Colonic mucosa (tissue), 4 donors: ENCODE measurements around the gene THSD4. TPM values are rescaled to one million over a fixed set of nuclear protein-coding genes. Genes with fewer than 3 reads are reported as not detected.

Experiments used
- DNase-seq: peaks from one replicate; pipeline ENCODE4 v3.0.0-alpha.2; 2020
- H3K27ac ChIP-seq: fragments of 200-600 bp; one replicate; pipeline ENCODE4 v1.8.0; 2021
- H3K27me3 ChIP-seq: fragments of 200-600 bp; one replicate; pipeline ENCODE4 v1.8.0; 2021
- H3K36me3 ChIP-seq: fragments of 200-600 bp; one replicate; pipeline ENCODE4 v1.8.0; 2021
- H3K4me1 ChIP-seq: fragments of 200-600 bp; one replicate; pipeline ENCODE4 v1.8.0; 2021; ENCODE audit warnings: mild to moderate bottlenecking
- H3K4me3 ChIP-seq: fragments of 200-600 bp; one replicate; pipeline ENCODE4 v1.8.0; 2021
- H3K9ac ChIP-seq, 2 donors: one replicate each; pipeline ENCODE4 v1.7.0; 2013; ENCODE audit warnings: control low read depth in 2 of 2, low read depth in 2 of 2, low read length in 2 of 2
- H3K9me3 ChIP-seq: fragments of 200-600 bp; one replicate; pipeline ENCODE4 v1.8.0; 2021
- intact Hi-C: fragments of 100-400 bp; cut with DNase I; formaldehyde crosslinking; loops from one replicate; pipeline ENCODE4 v1.14.1; 2022
- total RNA-seq, 2 donors: library from RNA; stranded (reverse); fragmentation: NEBNext Ultra II Directional in 1 of 2; extraction: Animal tissue kit (Norgen Biotek cat#: 25700) in 1 of 2; gene quantifications; one replicate each; pipeline ENCODE4 v1.2.1, GENCODE V29; 2021
- TF ChIP-seq, protein P1 (sequence below): fragments of 200-600 bp; IDR thresholded peaks from one replicate; pipeline ENCODE4 v1.8.0; 2022; ENCODE audit warnings: antibody characterized with exemption, mild to moderate bottlenecking
- donor health status: healthy.
- donor health status: DM: no; HTN: no; CAD: no.
- donor health status: DM: no; HTN: no; CAD: no.

THSD4 gene
- total RNA-seq, 2 donors from 2014 or later: 18.8 to 23.5 TPM

DNA sequence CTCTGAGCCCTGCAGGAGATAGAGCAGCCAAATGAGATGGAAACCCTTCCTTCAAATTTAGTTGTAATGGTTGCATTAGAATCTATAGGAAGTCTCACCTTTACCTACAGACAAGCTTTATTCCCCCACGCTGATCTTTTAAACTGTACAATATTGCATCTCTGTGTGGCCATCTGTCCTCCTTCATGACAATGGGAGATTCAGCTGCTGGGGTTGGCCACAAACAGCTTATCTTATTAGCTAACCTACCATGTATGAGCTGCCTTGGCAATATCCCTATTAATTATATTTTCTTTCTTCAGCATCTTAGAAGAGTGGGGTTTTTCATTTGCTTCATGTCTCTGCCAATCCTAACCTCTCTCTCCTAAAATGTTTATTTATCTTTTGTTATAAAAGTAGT is 456.4 kb downstream of the THSD4 start:
- TF ChIP-seq, protein P1, sequence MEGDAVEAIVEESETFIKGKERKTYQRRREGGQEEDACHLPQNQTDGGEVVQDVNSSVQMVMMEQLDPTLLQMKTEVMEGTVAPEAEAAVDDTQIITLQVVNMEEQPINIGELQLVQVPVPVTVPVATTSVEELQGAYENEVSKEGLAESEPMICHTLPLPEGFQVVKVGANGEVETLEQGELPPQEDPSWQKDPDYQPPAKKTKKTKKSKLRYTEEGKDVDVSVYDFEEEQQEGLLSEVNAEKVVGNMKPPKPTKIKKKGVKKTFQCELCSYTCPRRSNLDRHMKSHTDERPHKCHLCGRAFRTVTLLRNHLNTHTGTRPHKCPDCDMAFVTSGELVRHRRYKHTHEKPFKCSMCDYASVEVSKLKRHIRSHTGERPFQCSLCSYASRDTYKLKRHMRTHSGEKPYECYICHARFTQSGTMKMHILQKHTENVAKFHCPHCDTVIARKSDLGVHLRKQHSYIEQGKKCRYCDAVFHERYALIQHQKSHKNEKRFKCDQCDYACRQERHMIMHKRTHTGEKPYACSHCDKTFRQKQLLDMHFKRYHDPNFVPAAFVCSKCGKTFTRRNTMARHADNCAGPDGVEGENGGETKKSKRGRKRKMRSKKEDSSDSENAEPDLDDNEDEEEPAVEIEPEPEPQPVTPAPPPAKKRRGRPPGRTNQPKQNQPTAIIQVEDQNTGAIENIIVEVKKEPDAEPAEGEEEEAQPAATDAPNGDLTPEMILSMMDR: no peak
- Histone ChIP-seq H3K9ac (no peak overlapping the region), H3K27ac (no peak overlapping the region), H3K27me3 (no peaks in the 10 kb centered on the region), H3K36me3 (no peaks in the 10 kb centered on the region), H3K4me1 (no peaks in the 10 kb centered on the region), H3K4me3 (no peak overlapping the region), H3K9me3 (no peaks in the 10 kb centered on the region)
- DNase-seq: no peak
- intact Hi-C loops: loop anchor here (10.0 kb wide), 1 partner anchor 83 kb away; no protein-coding TSS in a partner anchor

DNA sequence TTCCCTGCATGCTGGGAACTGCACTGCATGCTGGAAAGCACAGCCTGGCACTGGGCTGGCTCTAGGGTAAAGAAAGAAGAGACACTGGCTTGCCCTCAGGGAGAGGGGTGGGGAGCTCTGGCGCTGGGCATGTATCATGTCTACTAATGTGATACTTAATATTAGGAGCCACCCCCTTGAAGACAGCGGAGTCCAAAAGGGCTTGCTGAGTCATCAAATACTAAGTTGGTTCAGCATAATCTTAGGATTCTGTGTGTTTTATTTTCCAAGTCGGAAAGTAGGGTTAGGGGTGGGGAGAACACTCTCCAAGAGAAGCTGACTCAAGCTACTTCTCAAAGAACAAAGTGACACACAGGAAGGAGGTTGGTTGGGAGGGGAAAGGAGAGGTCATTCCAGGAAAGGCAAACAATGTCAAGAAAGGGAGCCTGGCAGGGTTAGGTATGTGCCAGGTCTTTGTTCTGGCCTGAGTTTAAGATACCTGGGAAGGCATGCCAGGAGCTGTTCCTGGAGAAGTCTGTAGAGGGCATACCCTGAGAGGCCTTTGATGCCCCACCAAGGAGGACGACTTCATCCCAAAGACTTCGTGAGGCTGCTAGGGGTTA is 457.3 kb downstream of the THSD4 start:
- Histone ChIP-seq H3K9me3 (no peaks in the 10 kb centered on the region), H3K27ac (no peak overlapping the region), H3K27me3 (no peaks in the 10 kb centered on the region), H3K36me3 (no peaks in the 10 kb centered on the region), H3K9ac (no peak overlapping the region), H3K4me1 (no peaks in the 10 kb centered on the region), H3K4me3 (no peak overlapping the region)
- intact Hi-C loops: loop anchor here (10.0 kb wide), 1 partner anchor 82 kb away; no protein-coding TSS in a partner anchor
- DNase-seq: no peak
- TF ChIP-seq, protein P1: no peak

DNA sequence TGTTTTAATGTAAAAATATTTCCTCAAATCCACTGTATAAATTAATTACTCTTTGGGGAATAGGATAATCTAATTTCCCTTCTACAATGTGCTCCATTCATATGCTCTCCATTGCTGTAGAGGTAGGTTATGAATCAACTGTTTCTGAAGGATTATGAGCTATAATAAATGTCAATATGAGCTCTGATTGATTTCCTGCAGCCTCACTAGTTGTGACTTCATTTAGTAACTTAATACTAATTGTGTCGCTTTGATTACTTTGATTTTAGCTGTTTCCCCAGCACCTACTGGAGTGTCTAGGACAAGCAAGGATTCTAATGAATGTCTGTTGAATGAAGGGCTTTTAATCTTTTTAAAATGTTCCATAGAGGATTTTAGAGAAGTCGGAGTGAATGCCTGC is 458.3 kb downstream of the THSD4 start:
- Histone ChIP-seq H3K4me3 (no peak overlapping the region), H3K27ac (no peak overlapping the region), H3K4me1 (no peaks in the 10 kb centered on the region), H3K27me3 (no peaks in the 10 kb centered on the region), H3K9ac (no peak overlapping the region), H3K36me3 (no peaks in the 10 kb centered on the region), H3K9me3 (no peaks in the 10 kb centered on the region)
- TF ChIP-seq, protein P1: no peak
- DNase-seq: no peak
- intact Hi-C loops: loop anchor here (10.0 kb wide), 1 partner anchor 81 kb away; no protein-coding TSS in a partner anchor

DNA sequence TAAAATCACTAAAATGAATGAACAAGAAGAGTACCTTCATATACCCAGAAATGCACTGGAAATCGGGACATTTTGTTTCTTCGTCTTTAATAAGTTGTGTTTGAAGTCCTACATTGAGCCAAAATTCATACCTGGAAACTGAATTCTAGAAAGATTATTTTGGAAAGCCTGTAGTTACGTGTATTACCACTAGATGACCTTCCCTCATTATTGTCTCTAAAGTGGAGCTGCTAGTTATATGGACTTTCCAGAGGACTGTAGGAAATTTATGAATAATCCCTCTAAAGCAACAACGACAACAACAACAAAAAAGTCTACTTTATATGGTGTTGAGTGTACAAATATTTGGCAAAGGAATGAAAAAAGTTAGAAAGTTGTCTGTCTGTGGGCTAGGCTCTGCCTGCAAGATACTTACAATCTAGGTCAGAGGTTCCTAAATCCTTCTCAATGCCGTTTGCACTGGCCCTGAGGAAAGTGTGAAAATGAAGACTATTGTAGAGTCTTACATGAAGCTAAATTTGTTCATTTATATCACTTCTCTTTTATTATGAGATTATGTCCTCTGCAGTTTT is 460.3 kb downstream of the THSD4 start:
- Histone ChIP-seq H3K4me3 (no peak overlapping the region), H3K4me1 (no peaks in the 10 kb centered on the region), H3K27me3 (no peaks in the 10 kb centered on the region), H3K27ac (no peak overlapping the region), H3K9ac (no peak overlapping the region), H3K9me3 (no peaks in the 10 kb centered on the region), H3K36me3 (no peaks in the 10 kb centered on the region)
- intact Hi-C loops: loop anchor here (5.0 to 10.0 kb wide), 2 partner anchors 79 to 157 kb away; no protein-coding TSS in a partner anchor
- TF ChIP-seq, protein P1: peak; percentile 46
- DNase-seq: no peak

DNA sequence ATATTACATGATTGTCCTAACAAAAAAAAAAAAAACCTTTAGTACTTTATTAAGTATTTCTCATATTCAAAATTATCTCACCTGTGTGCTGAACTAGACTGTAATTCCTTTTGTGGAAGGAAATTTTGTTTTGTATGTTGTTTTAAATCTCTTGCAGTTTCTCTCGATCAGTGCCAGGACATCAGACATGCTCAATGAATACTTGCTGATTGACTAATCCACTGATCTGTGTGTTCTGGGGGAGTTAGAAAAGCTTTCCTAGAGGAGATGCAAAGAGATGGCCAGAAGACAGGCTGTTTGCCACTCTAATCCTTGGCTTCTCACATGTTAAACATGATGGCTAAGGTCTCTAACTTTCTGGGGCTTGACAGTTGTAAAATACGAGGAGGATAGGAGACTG is 461.8 kb downstream of the THSD4 start:
- Histone ChIP-seq H3K27me3 (no peaks in the 10 kb centered on the region), H3K9me3 (no peaks in the 10 kb centered on the region), H3K9ac (no peak overlapping the region), H3K4me1 (no peaks in the 10 kb centered on the region), H3K4me3 (no peak overlapping the region), H3K36me3 (no peaks in the 10 kb centered on the region), H3K27ac (no peak overlapping the region)
- TF ChIP-seq, protein P1: no peak
- no peak for DNase-seq
- intact Hi-C loops: loop anchor here (5.0 to 10.0 kb wide), 2 partner anchors 78 to 155 kb away; no protein-coding TSS in a partner anchor
